DMS153 treated with DMSO at 0.1 percent for 48 hours (cell line): Measurements from ENCODE around the gene MAPKAP1.

Experiments
- DNase-seq: peaks from one replicate; lab custom pipeline; 2025; ENCODE audit not compliant: unreplicated experiment; lab: John Stamatoyannopoulos, UW

Gene MAPKAP1

DNA sequence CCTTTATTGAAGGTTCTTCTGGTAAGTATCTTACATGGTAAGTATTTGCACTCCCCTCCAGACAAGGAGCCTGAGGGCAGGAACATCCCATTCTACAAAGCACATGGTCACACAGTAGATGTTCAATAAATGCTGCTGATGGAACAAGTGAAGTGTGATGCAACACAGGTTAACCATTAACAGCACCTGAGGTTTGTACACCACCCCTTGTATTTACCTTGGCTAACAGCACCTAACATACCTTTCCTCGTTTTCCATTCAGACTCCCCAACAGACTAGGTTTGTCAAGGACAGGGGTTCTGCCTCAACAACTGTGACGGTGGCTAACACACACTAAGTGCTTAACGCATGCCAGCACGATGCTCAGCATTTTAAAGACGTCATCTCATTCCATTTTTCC is 213.6 kb downstream of the MAPKAP1 start:
- no peak for DNase-seq

DNA sequence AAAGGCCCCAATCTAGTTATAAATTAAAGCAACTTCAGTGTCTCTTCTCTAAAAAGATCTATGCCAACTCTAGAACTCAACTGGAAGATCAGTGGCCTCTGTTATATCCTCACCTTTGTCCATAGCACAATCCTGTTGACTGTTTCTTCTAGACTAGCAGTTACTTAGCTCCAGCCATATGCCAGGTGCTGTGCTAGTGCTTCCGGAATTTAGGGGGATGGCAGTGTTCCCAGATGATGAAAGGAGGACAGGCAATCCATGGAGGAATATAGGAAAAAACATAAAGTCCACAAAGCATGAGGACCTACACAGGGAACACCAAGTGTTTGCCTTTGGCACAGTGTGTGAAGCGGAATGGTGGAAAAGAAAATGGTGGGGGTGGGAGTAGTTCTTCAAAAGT is 214.3 kb downstream of the MAPKAP1 start:
- DNase-seq = no peak

DNA sequence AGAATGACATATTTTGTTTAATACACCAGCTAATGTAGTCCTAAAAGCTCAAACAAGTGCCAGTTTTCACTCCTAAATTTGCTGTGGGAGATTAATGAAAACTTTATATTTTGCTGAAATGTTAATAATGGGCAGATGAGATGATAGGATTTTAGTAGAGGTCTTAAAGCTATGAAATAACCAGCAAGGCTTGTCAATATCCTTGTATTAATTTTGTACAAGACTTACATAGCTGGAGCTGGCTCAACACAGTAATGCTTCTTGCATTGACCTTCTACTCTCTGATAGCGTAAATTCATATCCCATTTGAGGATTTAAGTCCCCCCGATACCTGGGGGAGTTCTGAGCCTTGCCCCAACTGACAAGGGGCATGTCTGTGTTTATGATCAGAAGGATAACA is 219.2 kb downstream of the MAPKAP1 start:
- no peak for DNase-seq

DNA sequence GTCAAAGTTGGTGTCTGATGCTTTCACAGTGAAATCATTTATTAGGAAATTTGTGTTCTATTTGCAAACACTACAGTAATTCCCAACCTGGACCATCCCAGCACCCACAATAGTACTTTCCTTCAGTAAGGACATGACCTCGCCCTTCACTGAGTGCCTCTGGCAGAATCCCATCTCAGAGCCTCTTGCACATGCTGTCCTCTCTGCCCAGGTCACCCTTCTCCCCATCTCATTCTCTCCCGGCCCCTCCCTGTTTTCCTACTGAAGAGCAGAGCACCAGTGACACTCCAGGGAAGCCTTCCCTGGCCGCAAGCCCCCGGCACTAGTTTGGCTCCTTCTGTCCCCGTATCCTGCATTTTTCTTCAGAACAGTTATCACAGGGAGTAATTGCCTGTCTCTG is 220.4 kb downstream of the MAPKAP1 start:
- DNase-seq = no peak

DNA sequence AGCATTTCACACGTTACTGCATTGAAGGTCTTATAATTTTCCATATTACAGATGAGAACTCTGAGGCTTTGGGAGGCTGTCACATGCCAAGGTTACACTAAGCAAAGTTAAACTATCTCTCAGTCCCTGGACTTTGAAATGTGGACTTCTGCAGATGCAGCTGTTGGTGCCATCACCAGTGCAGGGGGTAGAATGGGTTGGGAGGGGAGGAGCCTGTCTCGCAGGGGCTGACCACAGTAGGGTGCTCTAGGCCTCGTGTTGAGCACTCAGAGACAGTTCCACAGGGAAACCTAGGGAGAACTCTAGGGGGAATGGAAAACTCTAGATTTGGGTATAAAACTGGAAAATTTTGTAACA is 220.9 kb downstream of the MAPKAP1 start:
- DNase-seq = no peak

- DNase-seq = no peak
Observed at GRCh38 chr9:125485471-125486151, 221.4 kb downstream of the MAPKAP1 start.

DNA sequence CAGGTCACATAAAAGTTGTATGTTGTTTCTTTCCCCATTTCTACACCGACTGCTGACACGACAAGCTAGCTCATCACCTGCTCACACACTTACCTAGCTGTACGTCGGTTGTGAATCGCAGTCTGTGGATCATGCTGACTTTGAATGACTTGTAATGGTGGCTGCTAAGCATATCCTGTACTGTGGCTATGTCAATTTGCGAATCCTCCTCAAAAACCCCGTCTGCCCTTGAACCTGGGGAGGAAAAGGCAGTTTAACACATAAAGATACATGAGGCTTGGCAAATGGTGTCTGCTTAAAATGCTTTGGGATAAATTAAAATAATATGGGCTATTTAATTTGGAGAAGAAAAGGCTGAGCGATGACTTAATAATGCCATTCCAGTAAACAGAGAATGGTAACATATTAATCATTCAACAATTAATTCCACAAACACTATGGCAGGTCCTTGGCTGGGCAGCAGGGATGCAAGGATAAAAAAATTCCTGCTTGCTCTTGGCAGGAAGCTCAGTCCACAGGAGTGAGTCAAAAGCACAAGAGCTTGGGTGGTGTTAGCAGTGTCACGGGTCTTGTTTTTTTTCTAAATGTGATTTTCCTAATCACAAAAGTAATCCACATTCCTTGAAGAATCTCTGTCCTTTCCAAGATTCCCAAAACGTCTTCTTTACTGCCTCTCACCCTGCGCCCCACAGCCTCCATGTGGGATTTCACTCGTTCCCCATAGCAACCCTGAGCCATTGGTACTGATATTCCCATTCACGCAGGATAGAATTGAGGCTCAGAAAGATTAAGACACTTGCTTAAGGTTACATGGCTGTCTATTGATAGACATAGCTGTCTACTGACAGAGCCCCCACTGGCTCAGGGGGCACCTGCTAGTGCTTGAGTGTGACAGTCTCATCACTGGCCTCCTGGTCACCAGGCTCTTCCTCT is 222.4 kb downstream of the MAPKAP1 start:
- DNase-seq = no peak

DNA sequence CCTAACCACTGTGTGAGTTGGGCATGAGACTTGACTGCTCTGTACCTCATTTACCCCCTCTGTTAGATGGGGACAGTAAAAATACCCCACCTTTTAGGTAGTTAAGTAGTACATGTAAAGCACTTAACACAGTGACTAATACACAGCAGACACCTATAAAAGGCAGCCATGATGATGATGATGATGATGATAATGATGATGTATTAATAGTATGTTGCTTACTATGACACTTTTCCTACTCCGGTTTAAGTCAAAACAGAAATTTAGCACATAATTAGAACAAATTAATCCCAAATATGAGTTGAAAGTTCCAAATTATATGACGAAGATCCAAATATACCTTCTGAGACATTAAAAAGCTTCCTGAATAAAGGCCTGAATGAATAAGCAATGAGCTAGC is 223.3 kb downstream of the MAPKAP1 start:
- no peak for DNase-seq

DNA sequence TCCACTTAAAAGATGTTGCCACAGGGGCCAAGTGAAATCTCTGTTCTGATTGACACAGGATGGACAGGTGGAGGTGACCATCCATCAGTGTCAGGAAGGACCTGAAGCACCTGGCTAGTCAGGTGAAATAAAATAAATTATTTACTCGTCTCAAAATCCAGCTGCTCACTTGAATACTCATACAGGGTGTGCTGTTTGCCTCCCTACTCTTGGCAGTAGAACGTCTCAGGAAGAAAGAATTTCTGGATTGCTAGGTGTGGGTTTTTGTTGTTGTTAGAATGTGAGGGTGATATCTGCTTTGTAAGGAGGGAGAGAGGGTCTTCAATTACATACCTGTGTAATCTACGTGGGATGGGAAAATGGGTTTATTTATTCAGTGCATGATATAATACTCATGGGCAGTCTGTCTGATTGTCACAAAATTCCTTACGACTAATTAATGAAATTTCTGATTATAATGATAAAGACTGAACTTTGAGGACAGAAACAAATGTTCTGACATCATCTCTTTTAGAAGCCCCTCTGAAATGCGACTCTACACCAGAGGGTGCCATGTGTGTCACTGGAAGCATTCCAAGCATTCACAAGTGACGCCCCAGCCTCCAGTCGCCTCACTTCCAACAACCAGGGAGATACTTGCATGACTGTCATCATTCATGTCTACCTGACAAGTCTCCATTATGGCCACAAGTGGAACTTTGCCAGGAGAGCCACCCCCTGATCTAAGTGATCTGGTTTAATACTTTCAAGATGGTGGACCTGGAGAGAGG is 227.0 kb downstream of the MAPKAP1 start:
- no peak for DNase-seq

DNA sequence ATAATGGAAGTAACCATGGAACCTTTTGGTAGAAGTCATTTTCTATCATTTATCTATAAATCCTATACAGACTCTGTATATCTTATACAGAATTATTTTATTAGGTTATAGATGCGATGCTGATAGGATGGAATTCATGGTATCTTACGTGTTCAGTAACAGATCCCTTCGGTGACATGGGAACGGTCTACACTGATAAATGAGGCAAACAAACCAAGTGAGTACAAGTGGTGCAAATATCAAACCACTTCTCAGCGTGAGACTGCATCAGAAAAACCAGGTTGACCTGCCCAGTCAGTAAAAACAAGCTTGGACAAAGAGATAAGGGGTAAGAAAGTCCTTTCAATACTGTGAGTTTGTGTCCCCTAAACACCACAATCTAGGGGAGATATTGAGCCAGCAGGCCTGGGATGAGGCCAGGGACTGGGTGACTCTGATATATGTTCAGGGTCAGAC is 229.9 kb downstream of the MAPKAP1 start:
- DNase-seq = no peak

DNA sequence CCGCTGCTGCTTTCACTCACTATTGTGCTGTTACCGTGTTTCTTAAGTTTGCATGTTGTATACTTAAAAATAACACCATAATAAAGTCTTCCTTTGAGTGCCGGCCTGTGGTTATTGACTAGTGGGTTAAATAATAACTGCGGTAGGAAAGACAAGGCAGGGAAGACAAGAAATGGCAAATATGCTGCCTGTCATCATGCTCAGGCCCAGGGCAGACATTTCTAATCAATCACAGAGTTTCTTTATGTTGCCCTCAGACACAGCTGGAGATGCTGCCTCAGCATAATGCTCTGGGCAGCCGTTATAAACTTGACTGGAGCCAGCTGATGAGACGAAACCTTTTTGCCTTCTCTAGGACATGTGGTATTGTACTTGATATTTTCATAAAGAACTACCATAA is 230.4 kb downstream of the MAPKAP1 start:
- no peak for DNase-seq

GRCh38 chr9:125475385-125475784 is 231.6 kb downstream of the MAPKAP1 start:
- no peak for DNase-seq

GRCh38 chr9:125472926-125473701 is 233.9 kb downstream of the MAPKAP1 start:
- no peak for DNase-seq

DNA sequence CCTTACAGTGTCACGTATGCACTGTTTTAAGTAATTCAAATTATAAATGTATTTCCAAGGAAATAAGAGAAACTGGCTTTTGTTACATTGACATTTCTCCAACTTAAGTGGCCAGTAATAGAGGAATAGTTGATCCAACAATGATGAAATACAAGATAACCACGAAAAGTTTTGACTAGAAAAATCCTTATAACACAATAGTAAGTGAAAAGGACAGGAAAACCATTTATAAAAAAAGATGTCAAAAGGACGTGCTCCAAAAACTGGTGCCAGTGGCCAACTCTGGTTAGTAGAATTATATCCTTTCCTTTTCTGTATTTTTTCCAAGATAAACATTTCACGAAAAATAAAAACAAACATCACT is 234.5 kb downstream of the MAPKAP1 start:
- no peak for DNase-seq

GRCh38 chr9:125470767-125471580 is 236.0 kb downstream of the MAPKAP1 start:
- DNase-seq = no peak

GRCh38 chr9:125470189-125470588 is 236.8 kb downstream of the MAPKAP1 start:
- no peak for DNase-seq

DNA sequence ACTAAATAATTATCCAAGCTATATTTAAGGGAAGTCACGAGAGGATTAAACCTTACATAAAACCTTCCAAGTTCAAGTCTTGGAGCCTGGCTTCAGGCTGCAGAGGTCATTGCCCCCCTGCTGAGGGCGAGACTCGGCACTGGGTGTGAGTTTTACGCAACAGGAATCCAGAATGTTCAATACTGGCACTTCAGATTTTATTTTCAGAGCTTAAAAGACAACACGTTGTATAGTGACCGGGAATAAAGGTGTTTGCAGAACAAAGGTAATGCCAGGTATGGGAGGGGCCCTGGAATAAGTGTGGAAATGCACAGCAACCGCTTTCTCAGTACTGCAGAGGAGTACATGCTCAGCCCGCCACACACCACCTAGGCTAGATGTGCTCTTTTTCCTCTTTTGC is 238.4 kb downstream of the MAPKAP1 start:
- DNase-seq = no peak

- no peak for DNase-seq
Observed at GRCh38 chr9:125467116-125467740, 239.8 kb downstream of the MAPKAP1 start.

- DNase-seq = no peak
Observed at GRCh38 chr9:125466411-125466810, 240.6 kb downstream of the MAPKAP1 start.
